Middle frontal gyrus (tissue), 1 donor: Measurements from ENCODE around the gene SART1.
A peak's percentile ranks its signal among the peaks of the same experiment; 100 is the strongest.

ENCODE experiments used
- DNase-seq: peaks from one replicate; pipeline ENCODE4 v3.0.0-alpha.2; 2015; ENCODE audit warnings: low spot score; ENCODE audit errors: extremely low spot score

SART1 gene

GRCh38 chr11:65961267-65962140 is at the start of gene SART1:
SART1 (plus strand) TSS chr11:65961734; CDS start chr11:65961781, 47 bp downstream.
- DNase-seq: peak; percentile 98

DNA sequence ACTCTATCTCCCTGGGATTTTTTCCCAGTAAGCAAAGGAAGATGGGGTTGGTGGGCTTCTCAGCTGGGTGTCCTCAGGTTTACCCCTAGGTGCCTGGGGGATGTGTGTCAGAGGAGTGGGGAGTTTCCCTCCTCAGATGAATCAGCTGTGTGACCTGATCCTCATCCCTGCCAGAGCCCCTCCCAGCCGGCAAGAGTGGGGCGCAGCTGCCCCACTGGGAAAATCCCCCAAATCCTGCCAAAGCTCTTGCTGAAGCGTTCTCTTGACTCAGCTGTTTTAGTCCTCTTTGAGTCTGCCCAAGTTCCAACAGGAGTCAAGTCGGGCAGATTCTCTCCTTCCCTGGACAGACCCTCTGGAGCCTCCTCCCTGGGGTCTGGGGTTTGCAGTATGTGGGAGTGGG is 48.7 kb upstream of the SART1 start:
- DNase-seq: no peak

- DNase-seq: no peak
Measured at GRCh38 chr11:65915101-65915820, 46.3 kb upstream of the SART1 start.

DNA sequence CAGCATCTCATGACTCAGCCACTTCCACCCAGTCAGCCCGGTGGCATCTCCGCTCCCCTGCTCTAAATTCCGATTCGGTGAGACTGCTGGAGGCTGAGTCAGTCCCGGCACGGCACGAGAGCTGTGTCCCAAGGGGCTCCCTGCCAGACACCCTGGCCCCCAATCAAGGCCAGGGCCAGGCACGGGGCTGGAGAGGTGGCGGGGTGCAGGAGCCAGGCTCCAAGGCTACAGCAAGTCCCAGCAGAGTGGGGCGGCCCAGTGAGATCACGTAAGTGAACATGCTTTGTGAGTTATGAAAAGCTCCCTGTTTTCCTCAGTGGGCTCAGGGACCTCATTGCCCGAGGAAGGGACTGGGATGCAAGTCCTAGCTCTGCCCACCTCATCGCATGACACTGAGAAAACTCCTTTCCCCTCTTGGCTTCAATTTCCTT is 45.7 kb upstream of the SART1 start:
- no peak for DNase-seq

GRCh38 chr11:65916391-65916790 is 45.1 kb upstream of the SART1 start:
- DNase-seq: no peak

DNA sequence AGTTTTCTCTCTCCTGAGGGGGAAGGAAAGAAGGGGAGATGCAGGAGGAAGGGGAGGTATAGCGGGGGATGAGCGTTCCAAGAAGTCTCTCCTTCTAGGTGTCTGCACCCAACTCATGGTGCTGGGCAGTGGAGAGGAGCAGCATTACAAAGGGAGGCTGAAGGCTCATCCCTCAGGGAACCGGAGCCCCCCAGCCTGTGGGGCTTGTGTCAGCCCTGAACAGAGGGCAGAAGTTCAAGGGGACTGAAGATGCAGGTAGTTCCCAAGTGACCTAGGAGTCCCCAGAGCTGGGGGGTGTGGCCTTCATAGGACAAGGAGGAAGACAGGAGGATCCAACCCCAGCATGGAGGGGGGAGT is 44.5 kb upstream of the SART1 start:
- no peak for DNase-seq

DNA sequence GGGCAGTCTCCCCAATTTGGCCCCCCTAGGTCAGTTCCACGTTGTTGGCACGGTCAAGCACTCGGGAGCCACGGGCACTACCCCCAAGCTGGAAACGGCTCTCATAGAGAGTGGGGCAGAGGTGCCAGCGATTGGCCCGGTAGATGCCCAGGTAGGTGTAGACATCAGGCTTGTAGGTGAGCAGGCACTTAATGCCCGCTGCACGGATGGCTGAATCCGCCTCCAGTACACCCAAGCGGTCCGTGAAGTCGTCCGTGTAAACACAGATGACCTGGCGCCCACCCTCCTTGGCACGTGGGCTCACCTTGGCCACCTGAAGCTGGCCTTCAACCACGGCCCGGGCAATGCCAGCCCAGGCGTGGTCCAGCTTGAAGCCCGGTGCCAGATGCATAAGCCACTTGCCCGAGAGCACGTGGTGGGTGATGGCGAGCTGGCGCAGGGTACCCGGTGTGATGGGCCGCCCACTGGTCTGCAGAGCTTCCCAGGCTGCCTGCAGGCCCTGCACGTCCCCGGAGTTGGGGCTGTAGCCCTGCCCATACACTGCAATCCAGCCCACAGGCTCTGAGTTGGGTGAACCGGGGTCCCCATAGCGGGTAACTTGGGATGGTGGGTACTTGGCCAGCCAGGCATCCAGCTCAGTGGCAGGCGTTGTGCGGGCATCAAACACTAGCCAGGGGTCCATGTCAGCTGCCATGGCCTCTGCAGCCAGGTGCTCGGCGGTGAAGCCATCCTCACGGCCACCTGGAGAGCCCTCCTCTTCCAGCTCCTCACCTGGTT is 43.9 kb upstream of the SART1 start:
- DNase-seq: no peak

DNA sequence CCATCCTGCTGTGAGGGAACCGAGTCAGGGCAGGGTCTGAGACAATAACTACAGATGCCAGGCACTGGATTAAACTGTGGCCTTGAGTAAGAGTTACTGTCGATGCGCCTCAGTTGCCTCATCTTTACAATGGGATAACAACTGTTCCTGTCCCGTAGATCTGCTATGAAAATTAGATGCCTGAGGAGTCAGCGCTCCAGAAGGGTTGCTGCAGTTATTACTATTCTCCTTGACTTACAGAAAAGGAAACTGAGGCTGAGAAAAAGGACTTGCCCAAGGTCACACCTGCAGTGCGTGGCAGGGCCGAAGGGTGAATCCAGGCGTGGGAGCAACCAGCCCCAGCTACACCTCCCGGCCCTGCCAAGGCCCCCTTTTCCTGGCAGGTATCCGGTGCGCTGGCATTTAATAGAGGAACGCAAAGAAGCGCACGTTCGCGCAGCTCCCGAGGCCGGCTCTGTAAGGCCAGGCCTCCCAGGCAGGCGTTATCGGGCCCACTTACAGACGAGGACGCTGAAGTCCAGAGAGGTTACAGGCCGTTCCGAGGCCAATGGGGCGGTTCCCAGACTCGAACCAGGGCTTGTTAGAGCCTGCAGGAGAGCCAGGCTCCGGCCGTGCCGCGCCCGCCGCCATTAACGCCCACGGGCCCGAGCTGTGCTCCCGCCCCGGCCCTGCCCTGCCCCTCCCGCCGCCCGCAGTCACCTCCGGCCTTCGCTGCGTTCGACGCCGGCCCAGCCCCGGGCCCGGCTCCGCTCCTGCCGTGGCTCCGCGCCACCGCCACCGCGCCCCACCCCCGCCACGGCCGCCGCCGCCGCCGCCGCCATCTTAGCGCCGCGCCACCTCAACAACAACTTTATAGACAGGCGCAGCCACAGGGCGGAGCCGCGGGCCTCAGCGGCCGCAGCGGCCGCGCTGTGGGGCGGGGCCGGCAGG is 43.1 kb upstream of the SART1 start, which contains the start of gene C11orf68:
C11orf68 (minus strand) TSS at position 852 of the 930 bp plus-strand sequence; CDS start at position 821, 31 bp downstream.
- no peak for DNase-seq

- DNase-seq: peak; percentile 98
Measured at GRCh38 chr11:65919141-65919572, 42.4 kb upstream of the SART1 start, which contains the start of gene DRAP1. DRAP1 (plus strand) TSS chr11:65919426; CDS start chr11:65919502, 76 bp downstream.

DNA sequence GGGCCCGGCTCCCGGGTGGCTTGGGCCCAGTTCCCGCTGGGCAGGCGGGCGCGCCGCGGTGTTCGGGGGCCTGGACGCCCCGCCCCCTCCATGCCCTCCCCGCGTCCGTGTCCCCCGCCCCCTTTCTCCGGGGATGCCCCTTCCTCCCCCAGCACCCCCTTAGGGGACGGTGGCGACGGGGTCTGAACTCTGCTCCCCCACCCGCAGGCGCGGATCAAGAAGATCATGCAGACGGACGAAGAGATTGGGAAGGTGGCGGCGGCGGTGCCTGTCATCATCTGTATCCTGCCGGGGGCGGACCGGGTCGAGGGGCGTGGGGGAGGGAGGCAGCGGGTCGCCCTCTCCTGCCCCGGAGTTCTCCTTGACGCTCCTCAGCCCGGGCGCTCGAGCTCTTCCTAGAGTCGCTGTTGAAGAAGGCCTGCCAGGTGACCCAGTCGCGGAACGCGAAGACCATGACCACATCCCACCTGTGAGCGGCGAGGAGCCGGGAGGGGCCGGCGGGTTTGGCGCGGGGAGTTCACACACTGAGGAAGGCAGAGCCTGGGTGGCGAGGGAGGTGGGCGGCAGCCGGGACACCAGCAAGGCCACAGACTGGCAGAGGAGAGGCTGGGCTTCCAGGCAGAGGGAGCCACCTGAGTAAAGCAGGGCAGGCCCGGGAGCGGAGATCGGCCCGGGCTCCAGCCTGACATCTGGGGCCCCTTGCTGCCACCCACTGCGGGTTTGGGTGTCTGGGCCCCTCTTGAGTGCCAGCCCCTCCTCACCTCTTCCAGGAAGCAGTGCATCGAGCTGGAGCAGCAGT is 41.8 kb upstream of the SART1 start:
- DNase-seq: no peak

- no peak for DNase-seq
Measured at GRCh38 chr11:65920372-65920802, 41.1 kb upstream of the SART1 start.

GRCh38 chr11:65921033-65921555 is 40.4 kb upstream of the SART1 start:
- no peak for DNase-seq

DNA sequence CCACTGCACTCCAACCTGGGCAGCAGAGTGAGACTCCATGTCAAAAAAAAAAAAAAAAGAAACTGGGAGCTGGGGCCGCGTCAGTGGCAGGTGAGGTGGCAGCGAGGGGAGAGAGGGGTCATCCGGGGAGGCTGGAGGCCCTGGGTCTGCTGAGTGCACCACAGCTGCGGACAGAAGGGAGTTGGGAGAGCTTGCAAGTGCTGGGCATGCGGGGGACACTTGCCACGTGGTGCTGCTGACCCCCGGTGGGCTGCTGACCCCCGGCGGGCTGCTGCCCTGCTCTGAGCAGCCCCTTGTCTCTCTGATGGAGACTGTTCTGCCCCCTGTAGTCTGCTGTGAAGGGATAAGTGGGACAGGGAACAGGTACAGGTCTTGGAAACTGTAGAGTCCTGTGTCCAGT is 39.7 kb upstream of the SART1 start:
- DNase-seq: no peak

DNA sequence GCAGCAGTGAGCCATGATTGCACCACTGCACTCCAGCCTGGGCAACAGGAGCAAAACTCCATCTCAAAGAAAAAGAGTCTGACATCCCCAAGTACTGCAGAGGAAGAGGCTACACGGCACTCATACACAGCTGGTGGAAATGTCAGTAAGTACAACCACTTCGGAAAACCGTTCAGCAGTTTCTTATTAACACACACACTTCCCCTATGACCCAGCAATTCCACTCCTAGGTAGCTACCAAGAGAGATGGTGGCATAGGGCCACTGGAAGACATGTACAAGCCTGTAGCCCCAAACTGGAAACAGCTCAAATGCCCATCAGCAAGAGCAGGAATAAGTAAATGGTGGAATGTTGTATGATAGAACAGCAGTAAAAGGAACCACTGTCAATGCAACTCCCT is 39.0 kb upstream of the SART1 start:
- no peak for DNase-seq

DNA sequence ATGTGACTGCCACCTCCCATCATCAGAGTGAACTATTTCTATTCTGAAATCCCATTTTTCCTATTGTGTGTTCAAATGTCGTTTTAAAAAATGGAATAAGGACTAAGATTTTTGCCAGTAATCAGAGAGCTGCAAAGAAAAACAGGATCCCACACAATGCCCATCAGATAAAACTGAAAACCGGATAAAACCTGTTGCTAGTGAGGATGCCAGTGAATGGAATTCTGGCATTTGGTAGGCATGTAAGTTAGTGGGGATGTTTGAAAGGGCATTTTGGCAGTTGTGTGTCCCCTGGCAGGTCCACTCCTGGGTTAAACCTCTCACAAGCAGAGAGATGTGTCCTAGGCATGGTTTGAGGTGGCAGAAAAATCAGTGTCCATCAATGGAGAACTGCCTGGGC is 36.1 kb upstream of the SART1 start:
- no peak for DNase-seq

DNA sequence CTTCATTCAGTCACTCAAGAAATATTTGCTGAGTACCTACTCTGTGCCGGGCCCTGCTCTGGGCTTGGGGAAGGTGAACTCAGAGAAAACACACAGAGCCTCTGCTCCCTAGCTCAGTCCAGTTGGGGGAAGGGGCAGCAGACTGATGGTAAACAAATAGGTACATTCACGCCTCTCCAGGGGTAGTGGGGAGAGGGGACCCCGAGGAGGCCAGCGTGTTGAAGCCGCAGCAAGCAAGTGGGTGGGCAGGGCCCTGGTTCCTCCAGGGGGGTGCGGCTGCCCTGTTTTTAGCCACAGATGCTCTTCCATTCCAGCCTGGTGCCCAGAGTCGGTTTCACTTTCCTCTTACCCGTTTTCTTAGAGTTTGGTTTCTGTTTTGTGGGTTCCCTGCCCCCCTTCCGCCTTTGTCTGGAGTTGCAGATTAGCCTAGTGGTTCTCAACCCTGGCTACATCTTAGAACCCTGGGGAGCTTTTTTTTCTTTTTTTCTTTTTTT is 33.6 kb upstream of the SART1 start:
- no peak for DNase-seq

- DNase-seq: no peak
Measured at GRCh38 chr11:65928667-65929066, 32.9 kb upstream of the SART1 start.

- no peak for DNase-seq
Measured at GRCh38 chr11:65931773-65932557, 29.6 kb upstream of the SART1 start.
